Upper lobe of left lung (tissue), 6 donors: ENCODE data around the gene SHOC1. TPM values are rescaled to one million over a fixed set of nuclear protein-coding genes. Genes with fewer than 3 reads are reported as not detected.

Experiments used
- ATAC-seq, 2 donors: fragments of 200-7000 bp; cut with Tn5 transposase; one replicate each; pipeline ENCODE4 v1.9.1; 2022; ENCODE audit warnings: mild to moderate bottlenecking in 2 of 2, moderate library complexity in 2 of 2; ENCODE audit not compliant: low FRiP score in 2 of 2
- DNase-seq, 2 donors: peaks; one replicate each; pipeline ENCODE4 v3.0.0-alpha.2; 2019 to 2020
- H3K27ac ChIP-seq, 4 donors: fragments of 200-600 bp; sonication (generic); one replicate each; pipeline ENCODE4 v1.5.1; 2016 to 2019
- H3K27me3 ChIP-seq, 4 donors: fragments of 200-600 bp; sonication (generic); one replicate each; pipeline ENCODE4 v1.5.1; 2017 to 2019
- H3K36me3 ChIP-seq, 4 donors: fragments of 200-600 bp; sonication (generic); one replicate each; pipeline ENCODE4 v1.5.1; 2016 to 2019
- H3K4me1 ChIP-seq, 4 donors: fragments of 200-600 bp; sonication (generic); one replicate each; pipeline ENCODE4 v1.5.1; 2018 to 2019
- H3K4me3 ChIP-seq, 4 donors: fragments of 200-600 bp; sonication (generic); one replicate each; pipeline ENCODE4 v1.5.1; 2017 to 2019; ENCODE audit warnings: mild to moderate bottlenecking in 2 of 4, moderate library complexity in 1 of 4
- H3K9me3 ChIP-seq, 4 donors: fragments of 200-600 bp; sonication (generic); one replicate each; pipeline ENCODE4 v1.5.1; 2018 to 2019
- CTCF ChIP-seq, 6 experiments: fragments of 450-650 bp in 4 of 6; fragments of 200-600 bp in 2 of 6; sonication (generic) in 2 of 6; IDR thresholded peaks; one replicate each; pipeline ENCODE4 v1.5.1; 2016 to 2019; ENCODE audit warnings: antibody characterized with exemption in 6 of 6
- EP300 ChIP-seq, 4 donors: sonication (generic); formaldehyde crosslinking; IDR thresholded peaks; one replicate each; pipeline ENCODE4 v1.5.1; 2017; ENCODE audit warnings: antibody characterized with exemption in 4 of 4, control low read depth in 2 of 4
- POLR2A ChIP-seq, 4 donors: fragments of 450-650 bp; IDR thresholded peaks; one replicate each; pipeline ENCODE4 v1.5.1; 2016 to 2017; ENCODE audit warnings: antibody characterized with exemption in 4 of 4, mild to moderate bottlenecking in 2 of 4
- POLR2AphosphoS5 ChIP-seq, 2 donors: sonication (generic); formaldehyde crosslinking; IDR thresholded peaks; one replicate each; pipeline ENCODE4 v1.5.1; 2017; ENCODE audit warnings: antibody characterized with exemption in 2 of 2
- WGBS, 2 donors: methylation state at CpG; one replicate each; pipeline ENCODE4 v1.1.5; 2017 to 2018; 5-methylcytosine and 5-hydroxymethylcytosine counted together
- total RNA-seq, 6 donors: library from RNA; depleted of rRNA in 4 of 6; stranded (reverse); fragments of >200 nt in 4 of 6; gene quantifications; one replicate each; pipeline versions ENCODE4 v1.1.0 to v1.2.1, GENCODE V29; 2016 to 2021
- donor health status: DM: no; HTN: no; CAD: no; lungs with moderate emphysema.
- donor health status: DM: no; HTN: yes; CAD: no; lungs with severe emphysema.

The SHOC1 gene
- total RNA-seq, 6 donors from 2014 or later, result 0.15 to 3.1 (median 0.79) TPM; not detected in 3

GRCh38 chr9:111839987-111840386, 45.2 kb upstream of the SHOC1 start:
- H3K36me3 ChIP-seq, result no peaks in the 10 kb centered on the region
- H3K4me1 ChIP-seq, result peaks cover 0 to 6% (median 0%) of the 10 kb centered on the region in 4 donors
- 60 to 61% methylated on average over 2 of the region's 2 CpGs for whole genome bisulfite sequencing, 2 donors
- no peak for DNase-seq
- ATAC-seq, result no peak
- no peaks in the 10 kb centered on the region for H3K9me3 ChIP-seq
- no peaks in the 10 kb centered on the region for H3K27me3 ChIP-seq
- no peak for TF ChIP-seq POLR2A (IDR thresholded peaks at IDR 0.05)
- no peak for TF ChIP-seq POLR2AphosphoS5 (IDR thresholded peaks at IDR 0.05)
- TF ChIP-seq EP300 (IDR thresholded peaks at IDR 0.05), result no peak
- no peak for TF ChIP-seq CTCF (IDR thresholded peaks at IDR 0.05)
- no peak overlapping the region for H3K4me3 ChIP-seq
- H3K27ac ChIP-seq, result peak overlapping the region in 1 of 4 donors; percentile 52

DNA sequence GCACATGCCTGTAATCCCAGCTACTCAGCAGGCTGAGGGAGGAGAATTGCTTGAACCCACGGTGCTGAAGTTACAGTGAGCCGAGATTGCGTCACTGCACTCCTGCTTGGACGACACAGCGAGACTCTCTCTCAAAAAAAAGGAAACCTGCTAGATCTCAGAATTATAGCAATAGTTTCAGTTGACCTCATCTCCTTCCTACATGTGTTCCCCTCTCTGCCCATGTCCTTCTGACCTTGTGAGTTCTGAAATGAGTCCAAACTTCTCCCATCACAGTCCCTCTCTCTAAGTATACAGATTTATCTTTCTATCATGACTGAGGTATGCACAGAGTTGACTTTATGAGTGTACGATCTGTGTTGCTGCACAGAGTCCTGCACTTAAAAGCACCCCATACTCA, 44.6 kb upstream of the SHOC1 start:
- peaks cover 0 to 6% (median 0%) of the 10 kb centered on the region in 4 donors for H3K4me1 ChIP-seq
- peak overlapping the region in 2 of 4 donors; percentile 37 to 62 for H3K27ac ChIP-seq
- no peaks in the 10 kb centered on the region for H3K27me3 ChIP-seq
- no peaks in the 10 kb centered on the region for H3K36me3 ChIP-seq
- WGBS, 2 donors, result 27 to 45% methylated on average over 6 of the region's 6 CpGs
- peak in 1 of 2 donors; percentile 15 for TF ChIP-seq POLR2AphosphoS5 (IDR thresholded peaks at IDR 0.05)
- no peak for TF ChIP-seq EP300 (IDR thresholded peaks at IDR 0.05)
- TF ChIP-seq POLR2A (IDR thresholded peaks at IDR 0.05), result no peak
- TF ChIP-seq CTCF (IDR thresholded peaks at IDR 0.05), result no peak
- DNase-seq, result peak in 1 of 2 donors; percentile 65
- no peak overlapping the region for H3K4me3 ChIP-seq
- H3K9me3 ChIP-seq, result no peaks in the 10 kb centered on the region
- ATAC-seq, result peak in 1 of 2 donors; percentile 56

GRCh38 chr9:111838439-111838838, 43.7 kb upstream of the SHOC1 start:
- no peak for TF ChIP-seq POLR2AphosphoS5 (IDR thresholded peaks at IDR 0.05)
- TF ChIP-seq CTCF (IDR thresholded peaks at IDR 0.05), result no peak
- TF ChIP-seq EP300 (IDR thresholded peaks at IDR 0.05), result no peak
- no peak for TF ChIP-seq POLR2A (IDR thresholded peaks at IDR 0.05)
- H3K27me3 ChIP-seq, result no peaks in the 10 kb centered on the region
- no peaks in the 10 kb centered on the region for H3K36me3 ChIP-seq
- no peak overlapping the region for H3K4me3 ChIP-seq
- no peak for DNase-seq
- no peak for ATAC-seq
- H3K27ac ChIP-seq, result no peak overlapping the region
- H3K9me3 ChIP-seq, result no peaks in the 10 kb centered on the region
- peaks cover 0 to 6% (median 0%) of the 10 kb centered on the region in 4 donors for H3K4me1 ChIP-seq
- WGBS, 2 donors, result 11 to 40% methylated on average over 2 of the region's 2 CpGs

GRCh38 chr9:111836311-111836710, 41.6 kb upstream of the SHOC1 start:
- TF ChIP-seq POLR2AphosphoS5 (IDR thresholded peaks at IDR 0.05) (no peak), POLR2A (IDR thresholded peaks at IDR 0.05) (no peak), CTCF (IDR thresholded peaks at IDR 0.05) (no peak), EP300 (IDR thresholded peaks at IDR 0.05) (no peak)
- no peak overlapping the region for H3K27ac ChIP-seq
- ATAC-seq (no peak), DNase-seq (no peak)
- peaks cover 0 to 6% (median 0%) of the 10 kb centered on the region in 4 donors for H3K4me1 ChIP-seq
- no peak overlapping the region for H3K4me3 ChIP-seq
- WGBS, 2 donors, result 62 to 66% methylated on average over 2 of the region's 2 CpGs
- H3K27me3 ChIP-seq, result no peaks in the 10 kb centered on the region
- no peaks in the 10 kb centered on the region for H3K36me3 ChIP-seq
- no peaks in the 10 kb centered on the region for H3K9me3 ChIP-seq

GRCh38 chr9:111833941-111834340, 39.2 kb upstream of the SHOC1 start:
- ATAC-seq, result no peak
- Histone ChIP-seq H3K4me1 (no peaks in the 10 kb centered on the region), H3K9me3 (no peaks in the 10 kb centered on the region), H3K27ac (no peak overlapping the region), H3K27me3 (no peaks in the 10 kb centered on the region), H3K36me3 (no peaks in the 10 kb centered on the region), H3K4me3 (no peak overlapping the region)
- 91 to 92% methylated on average over 4 of the region's 4 CpGs for WGBS, 2 donors
- no peak for DNase-seq
- TF ChIP-seq CTCF (IDR thresholded peaks at IDR 0.05), result no peak
- no peak for TF ChIP-seq POLR2AphosphoS5 (IDR thresholded peaks at IDR 0.05)
- no peak for TF ChIP-seq POLR2A (IDR thresholded peaks at IDR 0.05)
